Left lung (tissue), 8 donors: Measurements from ENCODE around the gene TOMT. TPM values are rescaled to one million over a fixed set of nuclear protein-coding genes. Genes with fewer than 3 reads are reported as not detected.

Experiments
- microRNA-seq, 2 donors: library from miRNA; unstranded; fragments of <30 nt; microRNA quantifications; one replicate each; pipeline ENCODE4, GENCODE V29; 2019
- polyA plus RNA-seq, 6 donors: library from polyadenylated mRNA; unstranded; fragments of 120-200 nt; gene quantifications; one replicate each; pipeline ENCODE4 v1.2.1, GENCODE V29; 2013; ENCODE audit not compliant: insufficient read length in 6 of 6
- total RNA-seq, 2 donors: library from RNA; stranded (reverse); fragmentation: NEBNext Ultra II Directional; extraction: Animal tissue kit (Norgen Biotek cat#: 25700); gene quantifications; one replicate each; pipeline ENCODE4 v1.2.1, GENCODE V29; 2021
- donor health status: DM: no; HTN: yes; CAD: no.
- donor health status: DM: no; HTN: no; CAD: no.

TOMT gene
- total and polyA plus RNA-seq, 8 donors: not detected

Small RNA genes within 50 kb of the gene (microRNA-seq; reads per million reads assigned to microRNA genes)
- gene MIR3165: 0.17 to 0.27 reads per million in 2 donors

Other genes starting within 250 kb of the TOMT start
- not detected for gene DEFB131B, start 227.5 kb upstream of the TOMT start, total RNA-seq
- 1 to 10 TPM in 4 of 6 donors, under 1 TPM in 1, not detected in 1; 0.93 to 2.8 (median 2.4) TPM for gene DEFB131B, start 227.5 kb upstream of the TOMT start, polyA plus RNA-seq
- gene XNDC1N, start 177.3 kb upstream of the TOMT start, total RNA-seq: 1 to 10 TPM; 5.6 to 7.7 TPM
- 1 to 10 TPM; 6.5 to 9.9 (median 8.8) TPM for gene XNDC1N, start 177.3 kb upstream of the TOMT start, polyA plus RNA-seq
- 10 to 100 TPM; 30.3 to 31.4 TPM for gene RNF121, start 176.9 kb upstream of the TOMT start, total RNA-seq
- 10 to 100 TPM; 31.6 to 40.6 (median 34.5) TPM for gene RNF121, start 176.9 kb upstream of the TOMT start, polyA plus RNA-seq
- 10 to 100 TPM; 15.2 to 20.1 TPM for gene IL18BP, start 107.0 kb upstream of the TOMT start, total RNA-seq
- 10 to 100 TPM in 4 of 6 donors, 1 to 10 TPM in 2; 8.9 to 16.6 (median 10.5) TPM for gene IL18BP, start 107.0 kb upstream of the TOMT start, polyA plus RNA-seq
- 100 to 1,000 TPM; 144 to 174 TPM for gene NUMA1, start 25.4 kb upstream of the TOMT start, total RNA-seq
- 100 to 1,000 TPM; 319 to 365 (median 349) TPM for gene NUMA1, start 25.4 kb upstream of the TOMT start, polyA plus RNA-seq
- 10 to 100 TPM in 1 of 2 donors, 1 to 10 TPM in 1; 6.7 to 13.0 TPM for gene LRRC51, start 25.1 kb upstream of the TOMT start, total RNA-seq
- 10 to 100 TPM; 20.0 to 29.7 (median 21.4) TPM for gene LRRC51, start 25.1 kb upstream of the TOMT start, polyA plus RNA-seq
- gene LAMTOR1, start 2.6 kb upstream of the TOMT start, total RNA-seq: 100 to 1,000 TPM; 101 to 118 TPM
- gene LAMTOR1, start 2.6 kb upstream of the TOMT start, polyA plus RNA-seq: 100 to 1,000 TPM in 5 of 6 donors, 10 to 100 TPM in 1; 92.5 to 116 (median 112) TPM
- gene ANAPC15, start 6.8 kb downstream of the TOMT start, total RNA-seq: 10 to 100 TPM; 27.1 to 29.3 TPM
- gene ANAPC15, start 6.8 kb downstream of the TOMT start, polyA plus RNA-seq: 10 to 100 TPM; 38.6 to 52.6 (median 41.7) TPM
- gene FOLR3, start 29.8 kb downstream of the TOMT start, total RNA-seq: 10 to 100 TPM in 1 of 2 donors, under 1 TPM in 1; 0.32 to 15.6 TPM
- 1 to 10 TPM; 1.1 to 3.2 (median 2.0) TPM for gene FOLR3, start 29.8 kb downstream of the TOMT start, polyA plus RNA-seq
- 100 to 1,000 TPM in 1 of 2 donors, 10 to 100 TPM in 1; 80.8 to 409 TPM for gene FOLR1, start 86.2 kb downstream of the TOMT start, total RNA-seq
- gene FOLR1, start 86.2 kb downstream of the TOMT start, polyA plus RNA-seq: 10 to 100 TPM; 53.5 to 88.6 (median 64.4) TPM
- gene FOLR2, start 110.9 kb downstream of the TOMT start, total RNA-seq: 10 to 100 TPM; 20.9 to 50.2 TPM
- 10 to 100 TPM; 14.5 to 20.4 (median 17.3) TPM for gene FOLR2, start 110.9 kb downstream of the TOMT start, polyA plus RNA-seq
- gene INPPL1, start 118.8 kb downstream of the TOMT start, total RNA-seq: 100 to 1,000 TPM; 159 to 201 TPM
- 100 to 1,000 TPM; 140 to 218 (median 165) TPM for gene INPPL1, start 118.8 kb downstream of the TOMT start, polyA plus RNA-seq
- gene PHOX2A, start 138.3 kb downstream of the TOMT start, total RNA-seq: not detected
- not detected for gene PHOX2A, start 138.3 kb downstream of the TOMT start, polyA plus RNA-seq